Lower leg skin (tissue), 4 donors: ENCODE data around the gene PPARG. TPM values are rescaled to one million over a fixed set of nuclear protein-coding genes. Genes with fewer than 3 reads are reported as not detected.
"Not testable (repeated sequence)": the region's sequence is repeated elsewhere in the genome, so short reads cannot be mapped to it uniquely, and the experiment has no call there.

Experiments used
- DNase-seq, 2 donors: peaks; one replicate each; pipeline ENCODE4 v3.0.0-alpha.2; 2019; ENCODE audit warnings: low spot score in 2 of 2
- H3K4me3 ChIP-seq: fragments of 200-600 bp; sonication (generic); 2 replicates; pipeline ENCODE4 v1.5.1; 2017; ENCODE audit warnings: mild to moderate bottlenecking, low read depth; ENCODE audit not compliant: poor library complexity, severe bottlenecking
- POLR2A ChIP-seq, 2 donors: fragments of 450-650 bp; IDR thresholded peaks; one replicate each; pipeline ENCODE4 v1.6.1; 2016 to 2017; ENCODE audit warnings: antibody characterized with exemption in 2 of 2, mild to moderate bottlenecking in 1 of 2, moderate library complexity in 1 of 2
- WGBS, 2 donors: methylation state at CpG; one replicate each; pipeline ENCODE4 v1.1.5; 2018; 5-methylcytosine and 5-hydroxymethylcytosine counted together
- intact Hi-C: fragments of 100-400 bp; cut with DNase I; formaldehyde crosslinking; loops from one replicate; pipeline ENCODE4 v1.15.0; 2023; ENCODE audit warnings: low total_unique reads
- total RNA-seq, 4 donors: library from RNA; depleted of rRNA; stranded (reverse); fragments of >200 nt; gene quantifications; one replicate each; pipeline ENCODE4 v1.1.0, GENCODE V29; 2016
- TF ChIP-seq, protein P1 (sequence below), 3 donors: fragments of 450-650 bp; IDR thresholded peaks; one replicate each; pipeline ENCODE4 v1.5.1; 2016; ENCODE audit warnings: antibody characterized with exemption in 3 of 3, mild to moderate bottlenecking in 3 of 3, moderate library complexity in 2 of 3

Gene PPARG
- total RNA-seq, 4 donors from 2014 or later: 8.4 to 14.1 (median 9.8) TPM

DNA sequence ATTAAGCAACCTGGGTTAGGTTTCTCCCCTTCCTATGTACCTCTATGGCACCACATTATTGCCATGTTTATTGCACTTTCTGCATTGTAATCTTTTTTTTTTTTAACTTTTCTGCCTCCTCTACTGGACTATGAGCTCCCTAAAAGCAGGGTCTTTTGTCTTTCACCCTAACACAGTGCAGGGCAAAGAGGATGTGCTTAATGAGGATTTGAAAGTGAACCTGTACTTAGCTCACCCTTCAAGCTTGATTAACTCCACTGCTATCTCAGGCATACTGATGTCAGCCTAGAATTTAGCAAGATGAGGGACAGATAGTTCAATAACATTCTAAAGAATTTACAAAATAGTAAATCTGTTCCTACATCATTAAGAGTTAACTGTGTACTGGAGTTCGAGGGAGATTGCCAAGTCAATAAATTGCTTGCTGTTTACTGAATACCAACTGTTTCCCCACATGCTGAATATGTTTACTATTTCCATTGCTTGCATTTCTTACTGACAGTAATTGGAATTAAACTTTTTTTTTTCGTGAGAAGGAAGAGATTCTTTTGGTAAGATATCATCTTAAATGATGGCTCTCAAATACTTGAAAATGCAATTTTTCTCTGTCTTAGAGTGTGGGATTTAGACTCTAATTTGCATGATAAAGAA lies 15.7 kb upstream of the PPARG start:
- H3K4me3 ChIP-seq: no peak overlapping the region
- DNase-seq: no peak
- intact Hi-C loops: no loop called here
- 46 to 60% methylated on average over 2 of the region's 2 CpGs for WGBS, 2 donors
- TF ChIP-seq, protein P1, sequence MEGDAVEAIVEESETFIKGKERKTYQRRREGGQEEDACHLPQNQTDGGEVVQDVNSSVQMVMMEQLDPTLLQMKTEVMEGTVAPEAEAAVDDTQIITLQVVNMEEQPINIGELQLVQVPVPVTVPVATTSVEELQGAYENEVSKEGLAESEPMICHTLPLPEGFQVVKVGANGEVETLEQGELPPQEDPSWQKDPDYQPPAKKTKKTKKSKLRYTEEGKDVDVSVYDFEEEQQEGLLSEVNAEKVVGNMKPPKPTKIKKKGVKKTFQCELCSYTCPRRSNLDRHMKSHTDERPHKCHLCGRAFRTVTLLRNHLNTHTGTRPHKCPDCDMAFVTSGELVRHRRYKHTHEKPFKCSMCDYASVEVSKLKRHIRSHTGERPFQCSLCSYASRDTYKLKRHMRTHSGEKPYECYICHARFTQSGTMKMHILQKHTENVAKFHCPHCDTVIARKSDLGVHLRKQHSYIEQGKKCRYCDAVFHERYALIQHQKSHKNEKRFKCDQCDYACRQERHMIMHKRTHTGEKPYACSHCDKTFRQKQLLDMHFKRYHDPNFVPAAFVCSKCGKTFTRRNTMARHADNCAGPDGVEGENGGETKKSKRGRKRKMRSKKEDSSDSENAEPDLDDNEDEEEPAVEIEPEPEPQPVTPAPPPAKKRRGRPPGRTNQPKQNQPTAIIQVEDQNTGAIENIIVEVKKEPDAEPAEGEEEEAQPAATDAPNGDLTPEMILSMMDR (IDR thresholded peaks at IDR 0.05): no peak
- no peak for TF ChIP-seq POLR2A (IDR thresholded peaks at IDR 0.05)

DNA sequence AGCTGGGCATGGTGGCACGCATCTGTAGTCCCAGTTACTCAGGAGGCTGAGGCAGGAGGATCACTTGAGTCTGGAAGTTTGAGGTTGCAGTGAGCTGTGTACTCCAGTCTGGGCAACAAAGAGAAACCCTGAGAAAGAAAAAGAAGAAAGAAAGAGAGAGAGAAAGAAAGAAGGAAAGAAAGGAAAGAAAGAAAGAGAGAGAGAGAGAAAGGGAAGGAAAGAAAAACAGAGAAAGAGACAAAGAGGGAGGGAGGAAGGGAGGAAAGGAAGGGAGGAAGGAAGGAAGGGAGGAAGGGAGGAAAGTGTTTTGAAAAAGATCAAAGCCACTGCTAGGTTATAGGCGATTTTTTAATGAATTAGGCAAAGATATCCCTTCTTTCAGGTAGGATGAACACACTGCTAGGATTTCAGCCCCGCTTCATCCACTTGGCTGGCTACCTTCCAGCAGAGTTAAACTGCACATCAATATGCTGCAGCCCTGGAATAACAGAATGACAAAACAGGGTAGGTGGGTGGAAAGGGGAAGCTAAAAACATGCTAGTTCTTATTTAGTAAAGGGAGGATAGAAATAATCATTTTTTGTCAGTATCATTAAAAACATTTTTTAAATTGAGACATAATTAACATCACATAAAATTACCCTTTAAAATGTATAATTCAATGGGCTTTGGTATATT lies 12.8 kb upstream of the PPARG start:
- no peak for DNase-seq
- 76 to 81% methylated on average over 3 of the region's 3 CpGs for WGBS, 2 donors
- intact Hi-C loops: no loop called here
- TF ChIP-seq POLR2A (IDR thresholded peaks at IDR 0.05): no peak
- TF ChIP-seq, protein P1 (IDR thresholded peaks at IDR 0.05): no peak
- H3K4me3 ChIP-seq: no peak overlapping the region

DNA sequence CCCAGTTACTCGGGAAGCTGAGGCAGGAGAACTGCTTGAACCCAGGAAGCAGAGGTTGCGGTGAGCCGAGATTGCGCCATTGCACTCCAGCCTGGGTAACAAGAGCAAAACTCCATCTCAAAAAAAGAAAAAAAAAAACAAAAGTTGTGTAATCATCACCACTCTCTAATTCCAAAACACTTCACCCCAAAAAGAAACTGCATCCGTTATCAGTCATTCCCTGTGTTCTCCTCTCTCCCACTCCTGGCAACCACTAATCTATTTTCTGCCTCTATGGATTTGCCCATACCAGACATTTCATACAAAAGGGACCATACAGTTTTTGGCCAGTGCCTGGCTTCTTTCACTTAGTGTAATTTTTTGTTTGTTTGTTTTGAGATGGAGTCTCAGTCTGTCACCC lies 12.0 kb upstream of the PPARG start:
- H3K4me3 ChIP-seq, intact Hi-C loops, DNase-seq: not testable (repeated sequence)
- 93 to 95% methylated on average over 5 of the region's 5 CpGs for WGBS, 2 donors

DNA sequence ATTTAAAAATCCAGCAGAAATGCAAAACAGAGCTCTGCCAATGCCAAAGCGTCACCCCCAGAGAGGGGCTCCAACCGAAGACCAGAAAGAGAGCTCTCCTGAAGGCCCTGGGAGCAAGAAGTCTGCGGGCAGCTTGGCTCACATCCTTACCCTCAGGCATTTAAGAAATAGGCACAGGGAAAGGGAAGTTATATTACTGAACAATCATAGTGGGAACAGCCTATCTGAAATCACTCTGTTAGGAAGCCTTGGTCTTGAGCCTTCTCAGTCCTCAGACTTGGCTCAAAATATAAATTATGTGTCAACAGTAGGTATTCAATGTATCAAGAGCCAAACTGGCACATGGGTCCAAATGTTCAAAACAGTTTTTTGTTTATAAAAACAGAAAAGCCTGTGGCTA lies 10.3 kb upstream of the PPARG start:
- 60% methylated on average over 3 of the region's 3 CpGs for WGBS, 2 donors
- no peak for DNase-seq
- TF ChIP-seq, protein P1 (IDR thresholded peaks at IDR 0.05): no peak
- no peak for TF ChIP-seq POLR2A (IDR thresholded peaks at IDR 0.05)
- no peak overlapping the region for H3K4me3 ChIP-seq
- intact Hi-C loops: no loop called here

DNA sequence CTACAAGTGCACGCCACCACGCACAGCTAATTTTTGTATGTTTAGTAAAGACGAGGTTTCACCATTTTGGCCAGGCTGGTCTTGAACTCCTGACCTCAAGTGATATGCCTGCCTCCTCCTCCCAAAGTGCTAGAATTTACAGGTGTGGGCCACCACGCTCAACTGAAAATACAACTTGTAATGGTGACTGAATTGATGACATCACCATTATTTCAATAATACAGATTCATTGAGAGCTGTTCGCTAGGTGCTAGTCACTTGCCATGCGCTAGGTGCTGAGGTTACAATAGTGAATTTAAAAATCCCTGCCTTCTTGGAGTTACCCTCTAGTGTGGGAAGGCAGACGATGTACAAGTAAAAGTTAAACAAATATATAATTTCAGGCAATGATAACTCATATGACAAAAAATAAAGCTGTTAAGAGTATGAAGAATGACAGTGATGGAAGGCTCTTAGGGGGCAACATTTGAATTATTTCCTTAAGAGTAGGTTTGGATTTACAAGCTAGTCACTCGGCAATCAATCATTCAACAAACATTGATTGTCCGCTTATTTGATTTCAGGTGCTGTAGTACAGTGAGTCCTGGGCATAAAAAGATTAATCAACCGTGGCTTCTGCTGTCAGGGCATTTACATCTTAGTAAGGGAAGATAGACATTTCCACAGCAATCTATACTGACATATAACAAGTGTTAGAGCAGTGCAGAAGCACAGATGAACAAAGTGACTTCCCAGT lies 9.1 kb upstream of the PPARG start:
- DNase-seq: no peak
- H3K4me3 ChIP-seq: no peak overlapping the region
- WGBS, 2 donors: 91% methylated on average over 10 of the region's 10 CpGs
- intact Hi-C loops: no loop called here
- TF ChIP-seq POLR2A (IDR thresholded peaks at IDR 0.05): no peak

DNA sequence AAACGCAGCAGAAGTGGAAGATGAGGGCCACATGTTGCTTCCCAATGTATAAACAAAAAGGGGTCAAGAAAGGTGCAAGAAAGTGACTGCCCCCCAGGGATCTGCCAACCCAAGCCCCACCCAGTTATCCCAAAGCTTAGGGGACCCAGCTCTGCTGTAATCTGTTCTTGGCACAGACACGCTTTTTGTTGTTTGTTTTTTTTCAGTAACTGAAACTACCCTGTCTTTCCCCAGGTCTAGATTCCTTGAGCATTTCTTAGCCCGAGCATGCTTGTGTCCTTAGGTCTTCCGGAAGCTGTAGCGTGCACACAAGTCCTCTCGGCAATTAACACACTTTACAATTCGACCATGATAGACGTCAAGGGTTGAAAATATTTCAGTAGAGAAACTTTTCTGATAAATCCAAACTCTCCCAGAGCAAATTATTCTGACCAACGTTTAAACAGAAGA lies 8.5 kb upstream of the PPARG start:
- 57 to 61% methylated on average over 9 of the region's 9 CpGs for WGBS, 2 donors
- TF ChIP-seq POLR2A (IDR thresholded peaks at IDR 0.05): no peak
- TF ChIP-seq, protein P1 (IDR thresholded peaks at IDR 0.05): no peak
- no peak for DNase-seq
- H3K4me3 ChIP-seq: no peak overlapping the region
- intact Hi-C loops: no loop called here
